Epithelial cell of prostate (primary cell): ENCODE data around the gene KRT10.
"Not testable (repeated sequence)": the region's sequence is repeated elsewhere in the genome, so short reads cannot be mapped to it uniquely, and the experiment has no call there.

Experiments used
- DNase-seq: peaks from one replicate; pipeline ENCODE4 v3.0.0-alpha.2; 2011; ENCODE audit warnings: low read depth, low spot score
- H3K27ac ChIP-seq: fragments of 450-650 bp; 2 replicates; pipeline ENCODE4 v1.5.1; 2017; ENCODE audit warnings: mild to moderate bottlenecking

The KRT10 gene

GRCh38 chr17:40822132-40822812 lies at the start of gene KRT10:
TSS of gene KRT10 (minus strand) at chr17:40822614. CDS start at chr17:40822585, 29 bp downstream.
- H3K27ac ChIP-seq: no peak within 1 kb of the TSS
- no peak for DNase-seq

- H3K27ac ChIP-seq: no peak overlapping the region
- DNase-seq: no peak
Observed at GRCh38 chr17:40871316-40871715, 48.9 kb upstream of the KRT10 start.

- H3K27ac ChIP-seq: no peak overlapping the region
- DNase-seq: no peak
Observed at GRCh38 chr17:40870136-40870535, 47.7 kb upstream of the KRT10 start.

- H3K27ac ChIP-seq: no peak within 1 kb of the TSS
- no peak for DNase-seq
Observed at GRCh38 chr17:40866838-40867237, 44.4 kb upstream of the KRT10 start, which contains the start of gene KRT12. TSS of gene KRT12 (minus strand) at chr17:40867223. CDS start at chr17:40867186, 37 bp downstream.

DNA sequence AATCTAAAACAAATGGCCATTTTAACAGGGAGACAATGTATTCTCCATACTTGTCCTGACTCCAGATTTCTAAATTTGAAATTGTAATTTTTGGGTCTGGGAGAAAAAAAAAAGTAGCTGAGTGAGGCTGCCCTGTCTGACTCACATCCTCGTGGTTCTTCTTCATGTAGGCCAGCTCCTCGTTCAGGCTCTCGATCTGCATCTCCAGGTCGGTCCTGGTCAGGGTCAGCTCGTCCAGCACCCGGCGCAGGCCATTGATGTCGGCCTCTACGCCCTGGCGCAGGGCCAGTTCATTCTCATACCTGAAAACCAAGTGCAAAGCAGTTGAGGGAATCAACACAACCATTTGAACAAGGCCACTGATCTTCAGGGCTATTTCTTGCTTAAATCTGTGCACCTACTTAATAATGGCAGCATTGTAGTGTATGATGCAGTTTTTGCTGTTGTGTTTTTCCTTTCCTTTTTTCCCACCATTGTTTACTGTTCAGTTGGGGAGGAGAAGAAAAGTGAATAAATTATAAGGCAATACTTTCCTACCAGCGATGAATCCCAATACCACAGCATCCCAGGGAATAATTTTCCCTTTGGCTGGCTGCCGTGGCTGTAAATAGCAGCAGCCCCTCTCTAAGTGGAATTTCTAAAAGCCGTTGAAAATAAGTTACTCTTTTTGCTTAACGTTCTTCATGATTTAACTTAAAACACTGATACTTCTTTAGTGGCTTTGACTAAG lies 42.4 kb upstream of the KRT10 start:
- H3K27ac ChIP-seq: no peak overlapping the region
- DNase-seq: no peak

- no peak overlapping the region for H3K27ac ChIP-seq
- DNase-seq: no peak
Observed at GRCh38 chr17:40862985-40863733, 40.7 kb upstream of the KRT10 start.

- DNase-seq: no peak
Observed at GRCh38 chr17:40859536-40859935, 37.1 kb upstream of the KRT10 start.

DNA sequence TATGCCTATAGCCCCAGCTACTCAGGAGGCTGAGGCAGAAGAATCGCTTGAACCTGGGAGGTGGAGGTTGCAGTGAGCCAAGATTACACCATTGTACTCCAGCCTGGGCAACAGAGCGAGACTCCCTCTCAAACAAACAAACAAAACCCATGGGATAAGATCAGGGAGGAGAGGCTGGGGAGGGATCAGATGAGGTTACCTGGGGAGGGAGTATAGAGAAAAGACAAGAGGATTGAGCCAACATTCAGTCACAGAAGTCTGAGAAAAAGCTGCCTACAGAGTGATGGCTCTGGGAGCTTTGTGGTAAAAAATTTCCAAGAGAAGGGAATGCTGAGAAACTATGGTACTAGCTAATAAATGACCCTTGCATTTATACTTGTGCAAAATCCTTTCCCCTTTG lies 36.3 kb upstream of the KRT10 start:
- not testable (repeated sequence) for H3K27ac ChIP-seq, DNase-seq

More at GRCh38 chr17:40859536-40859935, 37.1 kb upstream of the KRT10 start:
- H3K27ac ChIP-seq: no peak overlapping the region

DNA sequence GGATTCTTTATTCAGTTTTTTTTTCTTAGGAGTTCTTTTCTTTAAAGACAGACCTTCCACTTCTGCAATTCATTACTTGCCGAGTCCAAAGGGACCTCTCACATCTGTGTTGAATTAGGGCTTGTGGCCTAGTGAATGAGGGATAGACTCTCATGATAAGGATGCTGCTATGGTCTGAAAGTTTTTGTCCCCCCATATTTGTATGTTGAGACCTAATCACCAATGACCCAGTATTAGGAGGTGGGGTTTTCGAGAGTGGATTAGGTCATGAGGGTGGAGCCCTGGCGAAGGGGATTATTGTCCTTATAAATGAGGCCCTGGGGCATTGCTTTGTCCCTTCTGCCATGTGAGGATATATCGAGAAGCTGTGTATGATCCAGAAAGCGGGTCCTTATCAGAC lies 35.1 kb upstream of the KRT10 start:
- DNase-seq: no peak
- H3K27ac ChIP-seq: no peak overlapping the region

GRCh38 chr17:40854175-40854814 lies 31.9 kb upstream of the KRT10 start:
- DNase-seq: peak; percentile 52
- H3K27ac ChIP-seq: no peak overlapping the region

DNA sequence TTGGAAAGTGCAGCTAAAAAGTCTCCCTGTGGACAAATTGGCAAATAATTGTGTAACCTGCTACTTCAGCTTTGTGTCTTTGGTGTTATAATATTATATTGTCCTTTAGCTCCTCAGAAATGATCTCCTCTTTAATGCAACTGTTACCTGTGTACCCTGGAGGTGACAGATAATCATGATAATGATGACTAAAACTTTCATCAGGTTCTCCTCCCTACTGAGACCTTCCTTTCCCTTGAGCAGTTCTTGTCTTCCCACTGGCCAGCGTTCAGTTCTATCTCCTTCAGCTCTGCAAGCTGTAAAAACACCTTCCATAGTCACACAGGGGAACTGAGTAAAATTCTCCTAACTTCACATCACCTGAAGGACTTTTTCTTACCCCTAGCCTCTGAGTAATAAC lies 29.9 kb upstream of the KRT10 start:
- no peak for DNase-seq
- H3K27ac ChIP-seq: peak overlapping the region; percentile 15

GRCh38 chr17:40850293-40850972 lies 28.0 kb upstream of the KRT10 start:
- peak overlapping the region; percentile 8 for H3K27ac ChIP-seq
- no peak for DNase-seq

DNA sequence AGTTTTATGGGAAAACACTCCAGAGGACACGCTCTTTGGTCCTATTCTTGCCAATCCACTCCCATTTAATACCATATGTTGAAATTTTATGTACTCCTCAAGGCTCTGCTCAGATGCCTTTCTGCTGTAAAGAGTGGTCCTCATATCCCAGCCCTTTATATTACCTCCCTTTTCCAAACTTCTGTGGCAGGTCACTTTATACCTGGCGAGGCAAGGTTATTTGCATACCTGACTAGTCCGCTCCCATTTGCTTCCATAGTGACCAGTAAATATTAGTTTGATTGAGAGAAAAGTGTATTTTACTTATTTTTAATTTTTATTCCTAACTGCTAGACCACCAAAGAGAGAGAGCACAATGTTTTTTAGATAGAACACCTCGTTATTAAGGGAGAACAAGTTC lies 27.3 kb upstream of the KRT10 start:
- DNase-seq: no peak
- peak overlapping the region; percentile 8 for H3K27ac ChIP-seq

GRCh38 chr17:40848583-40849235 lies 26.3 kb upstream of the KRT10 start:
- H3K27ac ChIP-seq: no peak overlapping the region
- DNase-seq: no peak

DNA sequence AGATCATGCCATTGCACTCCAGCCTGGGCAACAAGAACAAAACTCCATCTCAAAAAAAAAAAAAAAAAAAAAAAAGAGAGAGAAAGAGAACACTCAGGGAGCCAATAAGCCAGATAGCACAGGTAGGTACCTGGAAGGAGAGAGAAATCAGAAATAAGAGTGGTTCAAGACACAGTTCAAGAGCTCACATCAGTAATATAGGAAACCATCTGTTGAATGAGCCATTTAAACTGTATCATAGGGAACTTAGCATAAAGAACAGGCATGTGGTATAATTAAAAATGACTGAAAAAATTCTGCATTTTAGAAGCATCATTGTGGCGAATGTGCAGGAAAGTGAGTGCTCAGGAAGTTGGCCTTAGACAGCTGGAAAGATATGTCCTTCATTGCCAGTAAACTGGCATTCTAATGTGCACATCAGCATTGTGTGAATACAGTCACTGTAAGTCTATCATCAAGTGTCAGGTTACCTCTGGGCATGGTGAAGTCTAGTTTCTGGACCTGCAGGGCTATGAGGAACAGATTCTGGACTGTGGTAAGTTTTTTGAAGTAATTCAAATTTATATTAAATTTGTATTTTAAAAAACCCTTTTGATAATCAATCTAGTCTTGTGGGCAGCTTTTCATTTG lies 24.2 kb upstream of the KRT10 start:
- no peak for DNase-seq
- H3K27ac ChIP-seq: no peak overlapping the region

DNA sequence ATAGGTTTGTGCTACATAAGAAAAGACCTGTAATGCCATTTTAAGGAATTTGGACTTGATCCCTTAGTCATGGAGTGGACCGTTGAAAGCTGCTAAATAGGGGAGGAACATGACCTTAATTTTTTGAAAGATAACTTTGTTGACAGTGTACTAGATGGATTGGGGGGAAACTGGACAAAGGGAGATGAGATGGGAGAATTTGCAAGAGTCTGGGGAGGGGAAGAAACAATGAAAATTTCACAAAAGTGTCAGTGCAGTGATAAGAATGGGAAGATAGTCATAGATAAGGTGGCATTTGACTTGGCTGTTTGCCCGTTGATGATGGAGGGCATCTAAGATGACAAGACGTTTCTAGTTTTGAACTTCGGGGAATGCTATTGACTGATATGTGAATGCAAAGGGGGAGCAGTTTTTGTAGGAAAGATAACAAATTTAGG lies 22.3 kb upstream of the KRT10 start:
- DNase-seq: no peak
- no peak overlapping the region for H3K27ac ChIP-seq

GRCh38 chr17:40843242-40843641 lies 20.8 kb upstream of the KRT10 start:
- no peak for DNase-seq
- no peak overlapping the region for H3K27ac ChIP-seq

DNA sequence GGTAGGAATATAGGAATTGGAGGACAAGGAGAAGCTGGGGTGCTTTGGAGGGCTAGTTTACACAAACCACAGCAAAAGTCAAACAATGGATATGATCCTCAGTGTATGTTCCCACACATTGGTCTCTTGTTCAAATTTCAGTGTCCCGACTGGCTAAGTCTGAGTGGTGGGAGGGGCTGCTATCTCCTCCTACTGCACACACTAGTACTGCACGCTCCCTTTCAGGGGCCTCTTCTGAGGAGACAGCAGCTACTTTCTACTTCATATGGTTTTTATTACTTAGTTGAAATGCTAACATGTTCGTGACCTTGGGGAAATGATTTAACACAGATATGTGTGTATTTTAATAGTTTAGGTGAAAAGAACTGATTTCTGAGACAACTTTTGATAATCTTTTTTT lies 18.8 kb upstream of the KRT10 start:
- no peak for DNase-seq
- no peak overlapping the region for H3K27ac ChIP-seq

DNA sequence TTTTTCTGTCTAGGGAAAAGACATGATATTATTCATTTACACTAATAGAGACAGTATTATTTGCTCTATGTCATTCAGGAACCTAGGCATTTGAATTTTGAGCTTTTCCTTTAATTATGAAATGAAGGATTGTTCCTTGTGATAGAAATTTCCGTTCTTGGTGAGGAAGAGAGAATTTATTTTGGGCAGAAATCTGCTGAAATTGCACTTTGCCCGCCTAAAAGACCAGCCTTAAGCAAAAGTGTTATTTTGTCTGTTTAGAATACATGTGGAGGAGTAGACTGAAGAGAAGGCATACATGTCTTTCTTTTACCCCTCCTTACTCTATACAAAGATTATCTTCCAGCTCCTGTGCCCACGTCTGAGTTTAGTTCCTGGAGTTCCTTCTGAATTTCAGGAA lies 16.8 kb upstream of the KRT10 start:
- no peak overlapping the region for H3K27ac ChIP-seq
- no peak for DNase-seq
